GM12878 (cell line): ENCODE measurements around the gene IARS2. TPM values are rescaled to one million over a fixed set of nuclear protein-coding genes. Genes with fewer than 3 reads are reported as not detected.

ENCODE experiments used
- ATAC-seq: fragments of 200-7000 bp; cut with Tn5 transposase; 3 replicates; pipeline ENCODE4 v1.9.1; 2020; ENCODE audit warnings: mild to moderate bottlenecking, moderate library complexity
- BruUV-seq: library from RNA; stranded (reverse); fragments of 400-500 nt; replicated peaks from 2 replicates; lab custom pipeline; 2021; lab: Mats Ljungman, UMichigan
- CTCF ChIA-PET: fragments of 300-600 bp; sonication (Branson Sonifier 250); formaldehyde crosslinking; extraction: SDS; loops from one replicate; lab custom pipeline; 2021; ENCODE audit warnings: inconsistent platforms; lab: Yijun Ruan, JAX
- POLR2A ChIA-PET: fragments of 350-600 bp; formaldehyde crosslinking; extraction: SDS; loops from one replicate; lab custom pipeline; 2021; ENCODE audit warnings: inconsistent platforms; lab: Charles Lee
- RAD21 ChIA-PET: fragments of 300-600 bp; sonication (Branson Sonifier 250); formaldehyde crosslinking; loops from one replicate; lab custom pipeline; 2023; ENCODE audit warnings: antibody characterized with exemption; ENCODE audit not compliant: unreplicated experiment; lab: Charles Lee
- SMC1A ChIA-PET: fragments of 300-600 bp; sonication (Branson Sonifier 250); formaldehyde crosslinking; loops from one replicate; lab custom pipeline; 2023; ENCODE audit not compliant: unreplicated experiment, uncharacterized antibody; lab: Charles Lee
- DNase-seq: peaks from one replicate; pipeline ENCODE4 v3.0.0-alpha.2; 2011; ENCODE audit warnings: low read depth, low spot score
- FAIRE-seq: peaks from 3 replicates; lab custom pipeline; 2011; peaks lifted over from hg19 to GRCh38; lab: Jason Lieb, UNC
- H2AFZ ChIP-seq: 2 replicates; pipeline ENCODE4 v1.6.0; 2011; ENCODE audit warnings: low read depth, low read length, control low read depth; ENCODE audit not compliant: control insufficient read depth
- H3K27ac ChIP-seq: 2 replicates; pipeline ENCODE4 v1.5.1; 2011; ENCODE audit warnings: control low read depth; ENCODE audit not compliant: control insufficient read depth, insufficient read depth
- H3K27me3 ChIP-seq, 2 experiments: replicated peaks in 1 of 2; 2 replicates each; pipeline versions ENCODE4 v1.6.0 to v1.6.1; 2011; ENCODE audit warnings: low read length in 1 of 2; ENCODE audit not compliant: control insufficient read depth in 2 of 2, insufficient read depth in 2 of 2
- H3K36me3 ChIP-seq, 2 experiments: 2 replicates each; pipeline ENCODE4 v1.5.1; 2011; ENCODE audit warnings: low read length in 1 of 2; ENCODE audit not compliant: control insufficient read depth in 2 of 2, insufficient read depth in 2 of 2
- H3K4me1 ChIP-seq: 2 replicates; pipeline ENCODE4 v1.6.1; 2011; ENCODE audit warnings: mild to moderate bottlenecking, low read length, moderate library complexity, mixed read lengths; ENCODE audit not compliant: control insufficient read depth, insufficient read depth
- H3K4me2 ChIP-seq: 2 replicates; pipeline ENCODE4 v1.6.0; 2011; ENCODE audit warnings: control low read depth; ENCODE audit not compliant: control insufficient read depth, insufficient read depth
- H3K4me3 ChIP-seq: fragments of 200-600 bp; sonication (generic); 2 replicates; pipeline ENCODE4 v1.5.1; 2016
- H3K79me2 ChIP-seq: 2 replicates; pipeline ENCODE4 v1.6.0; 2011; ENCODE audit warnings: low read length; ENCODE audit not compliant: control insufficient read depth, insufficient read depth
- H3K9ac ChIP-seq: 2 replicates; pipeline ENCODE4 v1.8.0; 2011; ENCODE audit warnings: low read length, control low read depth, mixed read lengths; ENCODE audit not compliant: control insufficient read depth, insufficient read depth
- H3K9me3 ChIP-seq: replicated peaks from 3 replicates; pipeline ENCODE4 v1.5.1; 2011; ENCODE audit warnings: mild to moderate bottlenecking, low read length; ENCODE audit not compliant: control insufficient read depth, insufficient read depth
- H4K20me1 ChIP-seq: 2 replicates; pipeline ENCODE4 v1.6.0; 2011; ENCODE audit not compliant: control insufficient read depth, insufficient read depth
- BACH1 ChIP-seq: fragments of 450-650 bp; IDR thresholded peaks from 2 replicates; pipeline ENCODE4 v1.6.1; 2017; ENCODE audit warnings: mild to moderate bottlenecking, borderline replicate concordance
- CEBPB ChIP-seq, 2 experiments: fragments of 150-350 bp in 1 of 2; IDR thresholded peaks; 2 replicates each; pipeline ENCODE4 v1.6.1; 2012 to 2014; ENCODE audit warnings: low read depth in 2 of 2, low read length in 2 of 2, borderline replicate concordance in 1 of 2, inconsistent platforms in 1 of 2
- CREB1 ChIP-seq: IDR thresholded peaks from 2 replicates; pipeline ENCODE4 v1.6.1; 2012; ENCODE audit warnings: low read depth, mild to moderate bottlenecking, inconsistent platforms
- EED ChIP-seq: sonication (generic); IDR thresholded peaks from 2 replicates; pipeline ENCODE4 v1.6.1; 2016; ENCODE audit warnings: antibody characterized with exemption, low read depth
- JUNB ChIP-seq: IDR thresholded peaks from 2 replicates; pipeline ENCODE4 v1.6.1; 2016; ENCODE audit warnings: antibody characterized with exemption, mild to moderate bottlenecking
- KLF5 ChIP-seq: fragments of 450-650 bp; IDR thresholded peaks from 2 replicates; pipeline ENCODE4 v1.6.1; 2014; ENCODE audit warnings: mild to moderate bottlenecking; ENCODE audit not compliant: partially characterized antibody
- MEF2A ChIP-seq: IDR thresholded peaks from 2 replicates; pipeline ENCODE4 v1.6.1; 2011; ENCODE audit warnings: low read depth, mild to moderate bottlenecking, low read length, moderate library complexity; ENCODE audit not compliant: insufficient read depth
- MYB ChIP-seq: fragments of 150-350 bp; IDR thresholded peaks from 2 replicates; pipeline ENCODE4 v1.6.1; 2014; ENCODE audit warnings: mild to moderate bottlenecking, low read depth, low read length, borderline replicate concordance
- NBN ChIP-seq: fragments of 450-650 bp; IDR thresholded peaks from 2 replicates; pipeline ENCODE4 v1.6.1; 2016
- NFIC ChIP-seq: IDR thresholded peaks from 2 replicates; pipeline ENCODE4 v1.6.1; 2012; ENCODE audit warnings: low read depth, mild to moderate bottlenecking, inconsistent platforms, low read length, moderate library complexity
- POLR2AphosphoS5 ChIP-seq: IDR thresholded peaks from 2 replicates; pipeline ENCODE4 v1.6.1; 2011; ENCODE audit warnings: mild to moderate bottlenecking, low read length, inconsistent platforms
- SMAD1 ChIP-seq: fragments of 450-650 bp; IDR thresholded peaks from 2 replicates; pipeline ENCODE4 v1.6.1; 2018; ENCODE audit warnings: mild to moderate bottlenecking, low read depth; ENCODE audit not compliant: partially characterized antibody
- TAF1 ChIP-seq: IDR thresholded peaks from 2 replicates; pipeline ENCODE4 v1.6.1; 2011; ENCODE audit warnings: mild to moderate bottlenecking, low read depth, low read length, borderline replicate concordance
- TCF12 ChIP-seq: IDR thresholded peaks from 2 replicates; pipeline ENCODE4 v1.6.1; 2011; ENCODE audit warnings: low read depth, mild to moderate bottlenecking, low read length
- YY1 ChIP-seq: IDR thresholded peaks from 2 replicates; pipeline ENCODE4 v1.6.1; 2011; ENCODE audit warnings: low read depth, mild to moderate bottlenecking, low read length
- ZNF207 ChIP-seq: fragments of 450-650 bp; IDR thresholded peaks from 2 replicates; pipeline ENCODE4 v1.6.1; 2014; ENCODE audit warnings: antibody characterized with exemption, mild to moderate bottlenecking, borderline replicate concordance
- in situ Hi-C: fragments of 300-500 bp; cut with MboI; formaldehyde crosslinking; loops from 9 replicates; pipeline ENCODE4 v1.14.3; 2018; ENCODE audit warnings: mixed read lengths
- intact Hi-C: fragments of 100-400 bp; cut with micrococcal nuclease; formaldehyde crosslinking; loops from one replicate; pipeline ENCODE4 v1.14.2; 2022; ENCODE audit not compliant: unreplicated experiment
- polyA plus RNA-seq, 11 experiments: library from polyadenylated mRNA; depleted of rRNA in 4 of 11; unstranded in 6 of 11; stranded (reverse) in 5 of 11; fragments of >200 nt; fragmentation: Nextera tagmentation in 4 of 11; fragmentation: Illumina TruSeq in 1 of 11; extraction: Ambion mirVana in 4 of 11; extraction: Trizol in 1 of 11; gene quantifications; 1 replicate in 1 of 11; 2 replicates in 10 of 11; pipeline versions ENCODE4 v1.2.1 to v1.2.3, GENCODE V29; 2011 to 2016; ENCODE audit warnings: inconsistent platforms in 2 of 11, missing spikeins in 2 of 11, low read depth in 1 of 11
- total RNA-seq, 4 experiments: library from RNA; depleted of rRNA in 3 of 4; stranded (reverse); fragments of >200 nt in 3 of 4; fragmentation: Illumina TruSeq in 1 of 4; extraction: Trizol in 1 of 4; gene quantifications; 2 replicates each; pipeline versions ENCODE4 v1.2.1 to v1.2.3, GENCODE V29; 2013 to 2021
- TF ChIP-seq, protein P1 (sequence below): IDR thresholded peaks from 2 replicates; pipeline ENCODE4 v1.6.1; 2011; ENCODE audit warnings: low read depth, low read length, improper control_type of control experiment, borderline replicate concordance
- TF ChIP-seq, protein P2 (sequence below): IDR thresholded peaks from 2 replicates; pipeline ENCODE4 v1.6.1; 2011; ENCODE audit warnings: low read depth, mild to moderate bottlenecking, low read length, moderate library complexity, borderline replicate concordance; ENCODE audit errors: extremely low read depth

IARS2 gene
- total and polyA plus RNA-seq, 10 of the 15 experiments (the other 5 are each of a cell fraction or from before 2014, with no cell fraction given): 23.7 to 100 (median 66.8) TPM

DNA sequence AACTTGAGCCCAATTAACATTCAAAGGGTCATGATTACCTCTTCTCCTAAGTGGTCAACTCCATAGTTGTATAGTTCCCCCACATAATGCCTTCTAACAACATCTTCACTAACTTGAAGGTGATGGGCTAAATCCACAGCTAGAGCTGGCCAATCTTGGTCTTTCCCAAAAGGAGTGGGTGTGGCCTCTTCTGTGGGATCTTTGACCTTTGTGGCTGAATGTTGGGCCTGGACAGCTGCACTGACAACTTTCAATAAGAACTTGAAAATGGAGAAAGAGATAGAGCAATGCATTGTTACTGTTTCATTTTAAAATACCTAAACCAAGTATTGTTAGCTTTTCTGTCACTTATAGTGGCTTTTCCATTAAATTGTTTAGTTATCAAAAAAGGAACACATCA is 59.2 kb downstream of the IARS2 start:
- FAIRE-seq (no peak), ATAC-seq (no peak), DNase-seq (no peak)
- peaks cover 5 to 39% of the 10 kb centered on the region in 2 experiments for H3K36me3 ChIP-seq
- no peaks in the 10 kb centered on the region for H4K20me1 ChIP-seq
- in situ Hi-C loops (no loop called here), intact Hi-C loops (no loop called here)
- no peak for TF ChIP-seq BACH1
- TF ChIP-seq, protein P1, sequence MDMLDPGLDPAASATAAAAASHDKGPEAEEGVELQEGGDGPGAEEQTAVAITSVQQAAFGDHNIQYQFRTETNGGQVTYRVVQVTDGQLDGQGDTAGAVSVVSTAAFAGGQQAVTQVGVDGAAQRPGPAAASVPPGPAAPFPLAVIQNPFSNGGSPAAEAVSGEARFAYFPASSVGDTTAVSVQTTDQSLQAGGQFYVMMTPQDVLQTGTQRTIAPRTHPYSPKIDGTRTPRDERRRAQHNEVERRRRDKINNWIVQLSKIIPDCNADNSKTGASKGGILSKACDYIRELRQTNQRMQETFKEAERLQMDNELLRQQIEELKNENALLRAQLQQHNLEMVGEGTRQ: no peak
- no peak for TF ChIP-seq EED
- TF ChIP-seq, protein P2, sequence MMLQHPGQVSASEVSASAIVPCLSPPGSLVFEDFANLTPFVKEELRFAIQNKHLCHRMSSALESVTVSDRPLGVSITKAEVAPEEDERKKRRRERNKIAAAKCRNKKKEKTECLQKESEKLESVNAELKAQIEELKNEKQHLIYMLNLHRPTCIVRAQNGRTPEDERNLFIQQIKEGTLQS: no peak
- TF ChIP-seq TCF12: no peak
- no peak for TF ChIP-seq MEF2A
- TF ChIP-seq SMAD1: no peak
- TF ChIP-seq NBN: no peak
- TF ChIP-seq KLF5: no peak
- TF ChIP-seq ZNF207: no peak
- no peak for TF ChIP-seq YY1
- no peak for TF ChIP-seq POLR2AphosphoS5
- no peak for TF ChIP-seq TAF1
- no peak for TF ChIP-seq MYB
- no peak for TF ChIP-seq CEBPB (IDR thresholded peaks at IDR 0.05; ENCODE audit: borderline replicate concordance in 1 of 2, low read depth in 2 of 2, low read length in 2 of 2)
- TF ChIP-seq JUNB: no peak
- TF ChIP-seq NFIC: no peak
- no peak for TF ChIP-seq CREB1
- no peak overlapping the region for H3K27ac ChIP-seq
- ChIA-PET CTCF (no interaction called here), SMC1A (interaction anchor here (2.0 kb wide), 1 partner anchor 34 kb away, joined by 4 read pairs; no protein-coding TSS in a partner anchor), POLR2A (no interaction called here), RAD21 (no interaction called here)
- no TSS peak for BruUV-seq
- H3K27me3 ChIP-seq: no peaks in the 10 kb centered on the region
- H3K9me3 ChIP-seq: no peaks in the 10 kb centered on the region
- no peaks in the 10 kb centered on the region for H3K79me2 ChIP-seq
- H3K4me1 ChIP-seq: no peaks in the 10 kb centered on the region
- no peak overlapping the region for H3K9ac ChIP-seq
- no peak overlapping the region for H3K4me2 ChIP-seq
- no peak overlapping the region for H2AFZ ChIP-seq
- no peak overlapping the region for H3K4me3 ChIP-seq
